Fibroblast of skin of scalp (primary cell): ENCODE measurements around the gene BTBD6.

Experiments
- DNase-seq: peaks from one replicate; pipeline ENCODE4 v3.0.0-alpha.2; 2013

Gene BTBD6

DNA sequence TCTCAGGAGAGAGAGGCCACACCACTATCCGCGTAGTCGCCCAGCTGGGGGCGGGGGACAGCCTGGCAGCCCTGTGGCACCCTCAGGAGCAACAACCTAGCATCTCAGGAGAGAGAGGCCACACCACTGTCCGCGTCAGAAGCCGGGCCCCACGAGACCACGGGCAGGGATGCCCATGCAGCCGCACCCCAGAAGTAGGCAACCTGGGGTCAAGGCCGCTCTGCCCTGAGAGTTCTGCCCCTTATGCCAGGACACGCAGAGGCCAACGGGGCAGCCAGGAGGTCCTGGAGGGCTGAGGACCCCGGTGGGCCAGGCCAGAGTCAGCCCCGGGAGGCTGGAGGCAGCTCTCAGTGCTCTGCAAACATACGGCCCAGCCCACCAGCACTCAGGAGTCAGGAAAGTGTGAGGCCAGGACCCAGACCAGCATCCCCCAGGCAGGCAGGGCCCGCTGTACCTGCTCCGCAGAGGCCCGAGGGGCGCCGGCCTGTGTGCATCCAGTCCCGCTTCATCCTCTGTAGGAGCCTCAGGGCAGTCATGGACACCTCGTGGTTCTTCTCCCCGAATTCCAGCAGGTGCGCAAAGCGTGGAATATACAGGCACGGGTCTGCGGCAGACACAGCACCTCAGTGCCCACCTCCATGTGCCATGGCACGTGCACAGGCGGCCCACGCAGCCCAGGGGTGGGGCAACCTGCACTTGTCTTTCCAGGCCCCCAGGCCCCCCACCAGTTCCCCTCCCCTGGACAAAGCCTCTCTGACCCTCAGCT, 7.3 kb upstream of the BTBD6 start:
- DNase-seq: no peak

DNA sequence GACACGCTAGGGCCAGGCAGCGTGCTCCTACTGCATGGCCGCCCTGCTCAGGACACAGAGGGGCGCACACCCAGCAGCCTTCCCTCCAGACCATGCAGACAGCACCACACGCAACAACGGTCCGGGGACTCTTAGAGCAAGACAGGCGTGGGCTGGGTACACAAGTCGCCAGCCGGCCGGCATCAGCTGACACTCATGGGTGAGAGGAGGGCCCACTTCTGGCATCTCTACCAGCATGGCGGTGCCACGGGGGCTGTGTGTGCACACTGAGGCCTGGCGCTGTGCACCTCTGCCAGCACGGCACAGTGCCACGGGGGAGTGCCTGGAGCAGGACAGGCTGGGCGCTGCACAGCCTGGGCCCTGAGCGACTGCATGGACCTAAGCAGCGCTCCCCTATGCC, 6.7 kb upstream of the BTBD6 start:
- no peak for DNase-seq

DNA sequence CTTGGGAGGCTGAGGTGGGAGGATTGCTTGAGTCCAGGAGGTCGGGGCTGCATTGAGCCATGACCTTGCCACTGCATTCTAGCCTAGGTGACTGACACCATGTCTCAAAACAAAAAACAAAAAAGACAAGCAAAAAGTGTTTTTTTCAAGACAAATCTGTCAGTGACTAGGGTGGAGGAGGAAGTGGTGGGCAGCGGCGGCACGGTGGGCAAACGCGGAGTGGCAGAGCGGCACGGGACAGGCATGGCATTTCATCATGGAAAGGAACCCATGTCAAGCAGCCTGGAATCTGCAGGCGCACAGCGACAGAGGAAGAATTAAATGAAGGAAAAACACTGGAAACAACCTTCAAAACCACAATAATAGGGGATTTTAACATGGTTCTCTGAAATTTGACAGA, 4.0 kb upstream of the BTBD6 start:
- DNase-seq: no peak

DNA sequence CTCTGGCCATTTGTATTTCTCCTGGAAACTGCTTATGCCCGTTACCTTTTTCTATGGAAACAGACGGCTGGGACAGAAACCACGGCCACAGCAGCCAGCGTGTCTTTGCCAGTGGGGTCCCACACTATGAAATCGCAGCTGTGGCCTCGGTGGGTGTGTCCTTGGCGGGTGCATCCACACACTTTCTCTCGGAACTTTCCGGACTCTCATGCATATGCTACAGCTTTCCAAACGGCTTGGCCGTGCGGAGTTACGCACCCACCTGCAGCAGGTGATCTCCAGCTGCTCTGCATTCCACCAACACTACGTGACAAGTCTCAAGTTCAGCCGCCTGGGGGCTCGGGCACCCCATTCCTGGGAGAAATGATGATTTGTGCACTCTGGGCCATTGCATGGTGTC, 1.3 kb upstream of the BTBD6 start:
- no peak for DNase-seq

DNA sequence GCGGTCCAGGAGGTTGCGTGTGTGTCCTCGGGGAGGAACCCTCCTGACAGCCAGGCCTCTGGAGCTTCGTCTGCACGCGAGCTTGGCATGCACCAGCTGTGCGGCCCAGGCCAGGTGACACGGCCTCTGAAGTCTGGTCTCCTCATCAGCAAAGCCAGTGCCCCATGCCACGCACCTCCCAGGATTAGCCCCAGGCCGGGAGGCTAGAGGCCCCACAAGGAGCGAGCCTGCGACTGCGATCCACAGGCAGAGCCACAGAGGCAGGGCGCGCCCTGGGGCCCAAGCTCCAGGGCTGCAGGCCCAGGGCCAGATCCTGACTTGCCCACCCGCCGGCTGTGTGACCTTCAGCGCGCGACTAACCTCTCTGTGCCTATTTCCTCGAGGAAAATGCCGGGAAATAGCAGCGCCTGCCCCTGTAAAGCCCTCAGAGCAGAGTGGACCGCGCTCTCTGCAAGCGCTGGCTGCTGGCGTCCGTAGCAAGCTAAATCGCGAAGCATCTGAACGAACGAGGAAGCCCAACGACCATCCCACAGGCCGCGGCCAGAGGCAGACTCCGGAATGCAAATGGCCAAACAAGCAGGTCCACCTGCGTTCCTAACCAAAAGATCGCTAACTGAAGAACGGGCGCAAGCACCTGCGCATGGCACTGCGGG, 492 bp upstream of the BTBD6 start:
- DNase-seq: no peak

DNA sequence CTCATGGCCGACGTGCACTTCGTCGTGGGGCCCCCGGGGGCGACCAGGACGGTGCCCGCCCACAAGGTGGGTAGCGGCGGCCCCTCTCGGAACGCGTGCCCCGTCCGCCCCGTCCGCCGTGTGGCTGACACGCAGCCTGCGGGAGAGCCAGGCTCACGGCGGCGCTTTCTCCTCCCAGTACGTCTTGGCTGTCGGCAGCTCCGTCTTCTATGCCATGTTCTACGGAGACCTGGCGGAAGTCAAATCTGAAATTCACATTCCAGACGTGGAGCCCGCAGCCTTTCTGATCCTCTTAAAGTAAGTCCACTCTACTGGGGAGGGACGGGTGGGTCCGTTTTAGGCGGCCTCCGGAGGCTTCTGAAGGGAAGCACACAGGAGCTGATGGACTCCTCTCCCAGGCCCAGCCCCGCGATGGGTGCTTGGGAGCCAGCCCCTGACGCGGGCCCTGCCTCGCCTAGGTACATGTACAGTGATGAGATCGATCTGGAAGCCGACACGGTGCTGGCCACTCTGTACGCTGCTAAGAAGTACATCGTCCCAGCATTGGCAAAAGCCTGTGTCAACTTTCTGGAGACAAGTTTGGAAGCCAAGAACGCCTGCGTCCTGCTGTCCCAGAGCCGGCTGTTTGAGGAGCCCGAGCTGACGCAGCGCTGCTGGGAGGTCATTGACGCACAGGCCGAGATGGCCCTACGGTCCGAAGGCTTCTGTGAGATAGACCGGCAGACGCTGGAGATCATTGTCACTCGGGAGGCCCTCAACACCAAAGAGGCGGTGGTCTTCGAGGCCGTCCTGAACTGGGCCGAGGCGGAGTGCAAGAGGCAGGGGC, 1.1 kb downstream of the BTBD6 start:
- DNase-seq: peak; percentile 9

DNA sequence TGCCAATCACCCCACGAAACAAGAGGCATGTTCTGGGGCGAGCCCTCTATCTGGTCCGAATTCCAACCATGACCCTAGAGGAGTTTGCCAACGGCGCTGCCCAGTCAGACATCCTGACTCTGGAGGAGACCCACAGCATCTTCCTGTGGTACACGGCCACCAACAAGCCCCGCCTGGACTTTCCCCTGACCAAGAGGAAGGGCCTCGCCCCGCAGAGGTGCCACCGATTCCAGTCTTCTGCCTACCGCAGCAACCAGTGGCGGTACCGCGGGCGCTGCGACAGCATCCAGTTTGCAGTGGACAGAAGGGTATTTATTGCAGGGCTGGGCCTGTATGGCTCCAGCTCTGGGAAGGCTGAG, 1.7 kb downstream of the BTBD6 start:
- no peak for DNase-seq

DNA sequence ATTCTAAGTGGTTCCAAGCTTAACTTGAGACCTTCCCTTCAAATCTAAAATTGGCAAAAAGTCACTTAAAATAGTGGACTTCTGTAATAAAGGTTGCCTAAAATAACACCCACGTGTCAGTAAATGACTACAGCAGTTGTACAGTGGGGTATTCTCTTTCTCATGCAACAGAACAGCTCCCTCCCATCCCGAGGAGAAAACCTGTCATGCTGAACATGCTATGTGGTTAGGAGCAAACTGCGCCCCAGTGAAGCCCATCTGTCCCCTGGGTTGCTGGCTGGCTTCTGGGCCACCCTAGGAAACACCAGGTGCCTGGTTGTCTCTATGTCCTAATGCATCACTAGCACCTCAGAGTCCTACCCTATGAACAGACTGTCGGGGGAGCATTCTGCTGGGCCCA, 2.7 kb downstream of the BTBD6 start:
- DNase-seq: no peak

DNA sequence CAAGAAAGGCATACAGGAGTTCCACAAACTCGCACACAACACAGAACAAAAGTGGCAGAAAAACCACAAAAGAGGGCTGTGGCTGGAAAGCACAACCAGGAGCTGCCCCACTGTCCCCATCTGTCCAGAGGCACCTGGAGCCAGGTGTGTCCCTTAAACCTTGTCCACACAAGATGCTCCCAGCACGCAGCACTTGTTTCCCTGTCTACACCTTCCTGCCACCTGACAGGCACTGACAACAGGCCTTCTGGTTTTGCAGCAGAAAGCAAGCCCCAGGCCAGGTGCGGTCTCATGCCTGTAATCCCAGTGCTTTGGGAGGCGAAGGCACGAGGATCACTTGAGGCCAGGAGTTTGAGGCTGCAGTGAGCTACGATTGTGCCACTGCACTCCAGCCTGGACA, 3.6 kb downstream of the BTBD6 start:
- DNase-seq: no peak

DNA sequence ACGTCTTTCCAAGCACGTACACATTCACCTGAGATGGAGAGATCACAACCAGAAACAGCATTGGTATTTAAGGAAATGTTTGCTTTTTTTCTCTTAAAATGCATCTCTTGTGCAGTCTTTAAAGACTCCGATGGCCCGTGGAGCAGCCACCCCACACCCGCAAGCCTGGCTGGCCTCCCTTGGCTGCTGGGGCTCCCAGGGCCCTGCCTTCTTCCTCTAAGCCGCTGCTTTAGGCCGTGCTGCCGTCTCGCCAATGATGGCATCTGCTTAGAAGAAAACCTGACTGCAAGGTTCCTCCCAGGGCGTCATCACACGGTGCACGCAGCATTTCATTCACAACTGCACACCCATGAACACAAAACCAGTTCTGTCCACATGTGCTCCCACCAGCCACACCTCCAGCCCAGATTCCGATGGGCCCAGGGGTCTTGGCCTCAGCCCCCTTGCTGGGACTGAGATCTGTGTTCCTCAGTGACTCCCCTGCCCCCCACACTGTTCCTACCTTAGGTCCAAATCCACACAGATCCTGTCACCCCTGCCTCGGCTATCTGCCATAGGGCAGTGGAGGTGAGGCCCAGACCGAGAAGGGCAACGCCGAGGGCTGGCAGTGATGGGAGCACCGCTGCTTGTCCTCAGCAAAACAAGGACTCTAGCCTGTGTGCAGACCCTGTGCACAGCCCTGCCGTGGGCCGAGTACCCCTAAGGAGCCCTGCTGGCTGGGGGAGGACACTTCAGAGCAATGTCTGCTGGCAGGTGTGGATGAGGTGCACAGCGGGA, 4.4 kb downstream of the BTBD6 start:
- DNase-seq: no peak

DNA sequence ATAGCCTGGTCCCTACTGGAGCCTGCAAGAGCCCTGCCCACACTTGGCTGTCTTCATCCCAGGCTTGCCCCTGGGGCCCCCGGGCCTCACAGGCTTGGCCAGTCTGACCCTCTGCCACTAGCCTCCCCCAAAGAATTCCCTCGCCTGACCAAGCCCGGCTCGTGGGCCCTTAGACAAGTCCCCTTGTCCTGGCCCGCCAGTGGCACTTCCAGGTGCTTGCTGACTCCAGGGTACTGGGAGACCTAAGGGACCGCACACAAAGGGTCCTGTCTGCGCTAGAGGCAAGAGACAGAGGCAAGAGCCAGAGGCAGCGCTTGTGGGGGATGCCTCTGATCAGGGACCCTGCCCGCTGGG, 5.0 kb downstream of the BTBD6 start:
- DNase-seq: no peak

DNA sequence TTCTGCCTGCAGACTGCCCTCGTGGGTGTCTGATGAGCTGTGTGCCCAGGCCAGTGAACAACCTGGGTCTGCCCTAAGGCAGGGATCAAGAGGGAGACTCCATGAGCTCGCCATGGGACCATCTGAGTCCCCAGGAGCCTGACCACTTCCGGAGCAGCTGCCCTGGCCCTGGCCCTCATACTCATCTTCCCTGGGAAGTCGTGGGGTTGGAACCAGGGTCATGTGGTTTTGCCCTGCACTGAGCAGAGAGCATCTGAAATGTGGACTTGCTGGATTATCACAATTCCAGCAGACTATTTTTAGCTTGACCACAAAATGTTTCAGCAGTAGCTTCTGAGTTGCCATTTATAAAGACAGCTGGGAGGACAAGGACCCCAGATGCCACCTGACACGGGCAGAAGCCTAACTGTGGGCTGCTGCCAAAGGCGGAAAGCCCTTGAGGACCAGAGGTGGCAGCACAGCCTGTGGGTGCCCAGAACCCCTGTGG, 6.7 kb downstream of the BTBD6 start:
- peak; percentile 52 for DNase-seq

DNA sequence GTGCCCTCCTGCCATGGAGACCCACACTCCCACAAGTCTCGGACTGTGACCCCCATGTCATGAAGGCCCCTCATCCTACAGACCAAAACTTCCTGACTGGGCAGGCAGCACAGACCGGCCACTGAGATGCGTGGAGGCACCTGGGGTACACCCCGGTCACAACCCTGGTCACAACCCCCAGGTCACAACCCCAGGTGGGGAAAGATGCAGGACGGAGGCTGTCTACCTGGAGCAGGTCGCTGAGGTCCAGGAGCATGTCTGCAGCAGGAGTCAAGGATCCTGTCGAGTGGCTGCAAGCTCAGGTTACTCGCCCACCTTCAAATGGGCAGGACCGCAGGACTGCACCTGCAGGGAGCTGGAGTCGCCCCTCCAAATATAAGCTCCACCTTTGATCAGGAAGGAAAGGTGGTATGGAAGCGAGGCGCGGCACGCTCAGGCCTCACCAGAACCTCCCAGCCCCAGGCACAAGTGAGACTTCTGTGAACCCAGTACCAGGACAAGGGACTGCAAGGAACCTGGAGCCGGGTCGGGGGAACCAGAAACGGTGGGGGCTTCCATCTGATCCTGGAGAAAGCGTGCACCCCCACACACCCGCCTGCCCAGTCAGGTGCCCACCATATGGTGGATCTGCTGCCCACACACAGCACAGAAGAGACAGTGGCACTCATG, 8.1 kb downstream of the BTBD6 start:
- DNase-seq: no peak

DNA sequence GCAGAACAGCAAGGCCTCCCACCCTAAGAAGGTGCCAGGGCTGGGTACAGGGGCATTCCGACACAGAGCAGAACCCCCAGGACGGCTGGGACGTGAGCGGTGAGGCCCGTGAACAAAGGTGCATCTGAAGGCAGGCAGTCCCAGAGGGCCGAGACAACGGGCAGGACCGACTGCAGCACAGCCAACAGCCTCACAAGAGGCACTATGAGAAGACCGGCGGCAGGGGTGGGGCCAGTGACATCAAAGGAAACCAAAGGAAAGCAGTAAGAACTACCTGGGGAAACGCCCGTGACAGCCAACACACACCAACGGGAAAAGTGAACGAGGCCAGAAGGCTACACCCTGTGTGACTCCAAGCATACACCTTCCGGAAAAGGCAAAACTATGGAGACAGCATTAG, 9.1 kb downstream of the BTBD6 start:
- DNase-seq: no peak

DNA sequence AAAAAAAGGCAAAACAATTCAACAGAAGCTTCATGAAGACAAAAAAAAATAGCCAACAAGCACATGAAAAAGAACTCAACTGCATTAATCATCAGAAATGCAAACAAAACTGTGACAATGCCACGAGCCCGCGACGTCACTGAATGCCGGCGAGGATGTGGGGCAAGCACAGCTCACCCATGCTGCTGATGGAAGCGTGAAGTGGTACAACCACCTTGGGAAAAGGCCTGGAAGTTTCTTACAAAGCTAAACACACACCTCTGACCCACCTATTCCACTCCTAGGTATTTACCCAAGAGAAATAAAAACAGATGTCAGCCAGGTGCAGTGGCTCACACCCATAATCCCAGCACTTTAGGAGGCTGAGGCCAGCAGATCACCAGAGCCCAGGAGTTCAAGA, 10.5 kb downstream of the BTBD6 start:
- peak; percentile 31 for DNase-seq

DNA sequence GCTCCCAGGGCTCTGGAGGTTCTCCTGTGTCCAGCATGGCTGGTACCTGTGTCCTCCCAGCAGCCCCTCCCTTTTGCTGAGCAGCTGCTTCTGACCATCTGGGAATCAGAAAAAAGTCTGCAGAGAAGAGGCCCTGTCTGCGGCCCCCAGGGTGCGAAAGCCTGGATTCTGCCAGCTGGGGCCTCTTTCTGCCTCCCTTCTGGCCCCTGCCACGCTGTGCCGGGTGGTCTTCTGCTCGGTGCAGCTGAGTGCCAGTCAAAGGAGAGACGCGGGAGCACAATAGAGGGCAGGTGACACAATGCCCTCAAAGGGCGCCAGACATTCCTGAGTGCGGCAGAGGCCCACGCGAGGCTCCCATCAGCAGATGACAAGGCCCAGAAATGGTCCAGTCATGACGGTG, 12.6 kb downstream of the BTBD6 start:
- DNase-seq: no peak

DNA sequence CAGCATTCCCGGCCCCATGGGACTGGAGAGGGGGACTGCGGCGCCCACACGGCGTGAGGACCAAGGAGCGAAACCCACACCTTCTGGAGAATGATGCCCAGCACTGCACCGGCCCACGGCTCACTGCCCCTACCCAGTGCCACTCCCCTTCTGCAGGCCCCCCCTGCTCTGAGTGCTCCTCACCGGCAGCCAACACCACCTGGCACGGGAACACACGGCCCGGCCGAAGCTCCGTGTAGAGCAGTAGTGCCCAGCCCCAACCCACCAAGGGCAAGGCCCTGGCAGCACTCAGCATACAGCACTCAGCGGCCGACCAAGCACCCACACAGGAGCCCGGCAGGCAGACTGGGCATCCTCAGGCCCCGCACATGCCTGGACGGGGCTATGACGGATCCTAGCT, 13.4 kb downstream of the BTBD6 start:
- DNase-seq: no peak

DNA sequence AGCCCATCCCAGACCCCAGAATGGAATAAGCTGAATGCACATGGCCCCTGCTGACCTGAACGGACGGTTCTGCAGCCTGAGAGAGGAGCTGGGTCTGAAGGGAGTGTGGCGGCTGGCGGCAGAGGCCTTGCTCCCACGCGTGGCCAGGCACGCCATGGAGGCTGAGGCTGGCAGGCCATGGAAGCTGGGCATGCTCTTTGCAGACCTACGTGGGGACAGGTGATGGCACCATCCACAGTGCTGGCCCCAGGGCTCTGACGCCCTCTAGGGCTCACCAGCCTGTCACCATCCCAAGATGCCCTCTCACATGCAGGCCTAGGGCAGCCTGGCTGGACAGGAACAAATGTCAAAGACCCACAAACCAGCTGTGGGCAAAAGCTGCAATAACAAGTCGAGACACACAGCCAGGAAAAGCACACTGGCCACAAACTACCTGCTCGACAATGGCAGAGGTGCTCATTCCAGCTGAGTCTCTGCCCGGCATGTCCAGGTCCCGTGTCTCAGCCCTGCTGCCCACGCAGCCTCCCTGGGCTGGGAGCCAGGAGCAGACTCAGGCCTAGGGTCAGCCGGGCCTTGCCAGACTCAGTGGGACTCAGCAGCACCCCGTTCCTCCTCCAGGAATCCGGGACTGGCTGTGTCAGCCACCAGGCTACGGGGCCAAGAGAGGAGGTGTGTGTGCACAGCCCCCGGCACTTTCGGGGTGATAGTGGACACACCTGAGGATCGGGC, 19.7 kb downstream of the BTBD6 start:
- DNase-seq: no peak

DNA sequence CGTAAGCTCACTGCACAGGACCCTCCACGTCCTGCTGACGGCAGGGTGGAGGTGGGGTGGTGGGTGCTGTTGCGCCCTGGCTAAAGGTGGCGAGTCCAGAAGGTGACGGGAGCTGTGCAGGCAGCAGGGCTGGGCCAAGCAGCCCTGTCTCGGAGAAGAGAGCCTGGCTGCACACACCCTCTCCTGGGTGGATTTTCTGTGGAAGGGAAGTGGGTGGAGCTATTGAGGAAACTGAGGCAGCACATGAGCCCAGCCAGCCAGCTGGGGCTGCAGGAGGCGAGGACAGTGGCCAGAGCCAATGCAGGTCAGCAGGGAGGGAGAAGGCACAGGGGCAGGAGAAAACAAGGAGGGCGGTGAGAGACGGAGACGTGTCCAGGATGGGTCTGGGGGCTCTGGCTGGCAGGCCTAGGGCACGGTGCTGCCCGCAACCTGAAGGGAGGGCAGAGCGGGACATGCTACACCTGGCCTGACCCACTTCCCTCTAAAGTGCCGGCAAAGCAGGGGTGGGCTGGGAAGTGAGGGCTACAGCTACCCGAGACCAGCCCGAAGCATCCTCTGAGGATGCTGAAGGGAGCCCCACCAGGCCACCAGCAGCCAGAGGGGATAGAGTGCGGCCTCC, 20.5 kb downstream of the BTBD6 start:
- no peak for DNase-seq

DNA sequence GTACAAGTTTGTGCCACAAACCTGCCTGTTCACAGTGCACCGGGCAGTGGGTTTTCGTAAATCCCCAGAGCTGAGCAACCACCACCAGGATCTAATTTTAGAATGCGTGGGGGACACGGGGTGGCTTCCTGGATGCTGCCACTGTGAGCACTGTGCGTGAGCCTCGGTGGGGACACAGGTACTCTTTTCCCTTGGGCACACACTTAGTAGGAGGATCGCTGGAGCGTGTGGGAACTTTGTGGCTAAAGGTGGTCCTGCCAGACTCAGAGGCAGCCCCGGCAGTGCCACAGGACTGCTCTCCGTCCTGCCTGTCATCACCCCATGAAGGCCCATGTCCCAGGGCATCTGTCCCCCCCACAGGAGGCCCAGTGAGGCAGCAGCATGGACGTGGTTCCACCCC, 21.1 kb downstream of the BTBD6 start:
- no peak for DNase-seq

DNA sequence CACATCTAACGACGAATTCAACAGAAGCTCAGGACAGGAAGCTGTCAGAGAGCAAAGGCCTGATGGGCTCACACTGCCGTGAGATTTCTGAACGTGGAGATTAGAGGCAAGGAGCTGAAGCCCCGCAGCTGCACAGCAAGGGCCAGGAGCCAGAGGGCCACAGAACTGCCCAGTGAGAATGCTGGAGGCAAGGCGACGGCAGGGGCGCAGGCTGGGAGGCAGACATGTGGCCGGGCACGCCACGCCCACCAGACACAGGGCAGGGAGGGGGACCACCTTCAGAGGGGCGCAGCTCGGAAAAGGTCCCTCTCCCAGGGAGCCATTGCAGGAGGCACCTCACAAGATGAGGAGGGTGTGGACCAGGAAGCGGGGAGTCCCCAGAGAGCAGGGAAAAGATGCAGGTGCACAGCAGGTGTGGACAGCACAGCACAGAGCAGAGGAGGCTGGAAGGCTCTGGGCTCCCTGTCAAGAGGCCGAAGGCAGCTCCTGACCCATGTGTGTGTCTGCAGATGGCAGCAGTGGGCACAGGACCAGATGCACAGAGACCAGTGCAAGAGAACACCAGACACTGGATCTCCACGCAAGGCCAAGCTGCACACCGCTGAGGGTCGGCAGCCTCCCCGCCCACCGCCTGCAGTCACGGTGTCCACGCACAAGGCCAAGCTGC, 23.0 kb downstream of the BTBD6 start:
- DNase-seq: no peak
